8988T (cell line): Measurements from ENCODE around the gene CADPS.

Experiments
- DNase-seq: peaks from one replicate; pipeline ENCODE4 v3.0.0; 2011

The CADPS gene

GRCh38 chr3:62873451-62873760 lies 1.8 kb downstream of the CADPS start:
- no peak for DNase-seq

- no peak for DNase-seq
Measured at GRCh38 chr3:62872318-62872717, 2.9 kb downstream of the CADPS start.

DNA sequence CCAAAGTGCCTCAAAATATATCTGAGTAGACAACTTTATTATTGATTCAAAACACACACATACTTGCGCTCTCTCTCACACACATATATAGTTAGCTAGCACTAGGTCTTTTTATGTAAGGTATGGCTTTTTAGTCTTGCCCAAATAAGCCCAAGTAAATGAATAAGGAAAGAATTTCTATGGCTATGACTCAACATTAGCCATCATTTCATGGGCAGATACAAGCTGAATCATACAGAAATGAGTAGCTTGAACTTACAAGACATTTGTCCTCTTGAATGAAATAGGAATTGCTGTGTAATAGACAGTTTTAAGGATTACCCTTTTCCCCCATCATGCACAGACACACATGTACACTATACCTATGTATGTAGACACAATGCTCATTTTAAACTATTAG lies 4.9 kb downstream of the CADPS start:
- DNase-seq: no peak

- no peak for DNase-seq
Measured at GRCh38 chr3:62863648-62864047, 11.6 kb downstream of the CADPS start.

DNA sequence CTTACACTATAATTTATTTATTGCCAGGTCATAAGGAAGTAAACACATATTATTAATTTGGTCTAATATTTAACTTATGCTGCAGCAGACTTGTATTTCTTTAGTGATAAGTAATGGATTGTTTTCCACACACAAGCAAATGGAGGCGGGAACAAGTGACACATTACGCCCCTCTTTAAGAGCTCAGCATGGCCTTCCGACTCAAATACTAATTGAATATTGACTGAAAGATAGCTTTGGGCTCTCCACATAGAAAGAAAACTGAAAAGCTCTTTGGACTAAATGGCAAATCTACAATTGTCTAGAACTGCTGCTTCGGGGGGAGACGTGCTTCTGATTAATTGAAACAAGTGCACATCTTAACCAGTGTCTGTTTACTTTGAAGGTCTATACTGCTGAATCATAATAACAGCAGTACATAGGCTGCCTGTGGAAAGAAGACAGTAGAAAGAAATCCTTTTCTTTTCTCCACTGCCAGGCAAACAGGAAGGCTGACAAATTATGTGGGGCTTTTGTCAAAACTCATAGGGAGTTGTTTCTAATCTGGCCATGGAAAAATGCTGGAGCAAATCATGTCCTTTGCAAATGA lies 15.9 kb downstream of the CADPS start:
- DNase-seq: no peak

GRCh38 chr3:62845996-62846395 lies 29.2 kb downstream of the CADPS start:
- no peak for DNase-seq

GRCh38 chr3:62843508-62843907 lies 31.7 kb downstream of the CADPS start:
- no peak for DNase-seq

- DNase-seq: no peak
Measured at GRCh38 chr3:62839748-62840147, 35.5 kb downstream of the CADPS start.

GRCh38 chr3:62837145-62837787 lies 38.0 kb downstream of the CADPS start:
- no peak for DNase-seq

GRCh38 chr3:62835554-62836236 lies 39.5 kb downstream of the CADPS start:
- no peak for DNase-seq

GRCh38 chr3:62833538-62833937 lies 41.7 kb downstream of the CADPS start:
- no peak for DNase-seq

DNA sequence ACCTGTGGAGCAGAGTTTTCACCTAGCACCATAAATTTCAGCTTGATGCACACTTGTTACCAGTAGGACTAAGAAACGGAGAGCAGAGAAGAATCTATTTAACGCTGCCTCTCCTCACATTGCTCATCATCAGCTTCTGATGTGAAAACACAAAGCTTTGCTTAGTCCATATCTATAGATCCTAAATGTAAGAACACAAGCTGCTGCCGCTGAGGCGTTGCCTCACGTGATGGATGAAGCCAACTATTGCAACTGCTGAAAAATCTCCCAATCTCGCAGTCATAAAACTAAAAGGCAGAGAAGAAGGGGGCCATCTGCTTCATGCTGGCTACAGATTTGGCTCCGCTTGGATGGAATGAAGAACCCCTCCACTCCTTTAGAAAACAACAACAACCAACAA lies 42.7 kb downstream of the CADPS start:
- DNase-seq: no peak

DNA sequence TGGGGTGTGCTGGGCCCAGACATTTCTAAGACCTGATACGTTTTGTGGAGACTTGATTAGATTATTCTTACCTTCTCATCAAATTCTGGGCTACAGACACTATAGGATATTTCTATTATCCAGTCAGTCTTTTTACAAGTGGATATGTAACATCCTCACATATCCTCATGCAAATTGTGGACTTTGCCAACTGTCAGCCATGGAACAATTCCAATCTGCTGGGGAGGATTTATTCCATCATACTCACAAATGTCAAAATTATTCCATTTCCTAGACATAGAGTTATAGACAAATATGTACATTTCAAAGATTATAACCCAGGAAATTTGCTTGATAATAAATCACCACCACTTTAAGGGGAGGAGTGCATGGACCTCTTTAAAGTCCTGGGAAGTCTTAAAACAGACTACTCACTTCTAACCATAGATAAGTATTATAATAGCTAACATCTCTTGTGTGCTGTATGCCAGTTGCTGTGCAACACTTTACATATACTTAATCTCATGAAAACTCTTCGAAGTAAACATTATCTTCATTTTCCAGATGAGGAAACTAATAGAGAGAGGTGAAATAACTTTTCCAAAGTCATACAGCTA lies 44.4 kb downstream of the CADPS start:
- DNase-seq: no peak

- DNase-seq: no peak
Measured at GRCh38 chr3:62827550-62827949, 47.7 kb downstream of the CADPS start.

DNA sequence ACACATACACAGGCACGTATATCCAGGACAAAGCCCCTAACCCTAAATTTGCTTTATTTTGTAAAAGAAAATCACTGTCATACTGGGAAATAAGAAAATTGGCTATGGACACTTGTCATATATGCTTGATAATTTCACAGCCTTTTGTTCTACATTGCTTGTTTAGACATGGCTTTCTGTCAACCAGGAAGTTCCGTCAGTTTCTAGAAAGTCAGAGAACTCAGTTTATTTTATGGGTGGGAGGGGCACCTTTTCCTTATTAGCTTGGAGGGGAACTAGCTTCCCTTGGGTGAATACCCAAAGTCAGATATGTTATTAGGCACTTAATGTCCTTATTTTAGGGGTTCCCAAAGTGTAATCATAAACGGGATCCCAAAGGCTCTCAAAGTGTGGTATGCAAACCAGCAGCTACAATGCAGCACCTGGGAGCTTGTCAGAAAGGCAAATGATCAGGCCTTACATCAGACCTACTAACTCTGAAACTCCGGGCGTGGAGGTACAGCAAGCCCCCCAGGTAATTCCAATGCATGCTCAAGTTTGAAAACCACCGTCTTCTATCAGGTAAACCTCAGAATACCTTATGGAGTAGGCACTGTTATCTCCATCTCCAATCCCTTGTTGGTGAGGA lies 50.1 kb downstream of the CADPS start:
- DNase-seq: no peak

DNA sequence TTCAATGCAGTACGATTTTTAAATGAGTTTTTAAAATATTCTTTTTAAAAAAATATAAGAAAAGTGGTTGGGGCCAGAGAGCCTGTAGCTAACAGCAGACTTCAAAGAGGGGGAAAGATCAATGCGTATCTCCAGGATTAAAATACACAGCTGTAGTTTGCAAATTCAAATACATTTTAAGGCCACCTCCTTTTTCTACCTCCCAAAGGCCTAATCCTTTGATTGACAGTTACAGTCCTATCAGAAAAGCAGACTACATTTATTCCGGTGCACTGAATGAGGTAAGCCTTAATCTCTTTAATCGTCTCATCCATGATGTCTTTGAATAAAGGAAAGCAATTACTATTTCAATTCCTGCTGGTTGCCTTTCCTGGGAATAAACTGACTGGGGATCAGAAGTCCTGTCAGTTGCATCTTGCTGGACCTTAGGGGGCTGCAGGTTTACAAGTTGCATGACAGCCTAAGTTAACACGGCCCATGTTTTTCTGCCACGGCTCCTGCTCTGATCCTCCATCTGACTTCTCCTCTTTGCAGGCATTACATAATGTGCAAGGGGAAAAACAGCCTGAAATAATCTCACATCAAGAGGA lies 51.7 kb downstream of the CADPS start:
- no peak for DNase-seq

DNA sequence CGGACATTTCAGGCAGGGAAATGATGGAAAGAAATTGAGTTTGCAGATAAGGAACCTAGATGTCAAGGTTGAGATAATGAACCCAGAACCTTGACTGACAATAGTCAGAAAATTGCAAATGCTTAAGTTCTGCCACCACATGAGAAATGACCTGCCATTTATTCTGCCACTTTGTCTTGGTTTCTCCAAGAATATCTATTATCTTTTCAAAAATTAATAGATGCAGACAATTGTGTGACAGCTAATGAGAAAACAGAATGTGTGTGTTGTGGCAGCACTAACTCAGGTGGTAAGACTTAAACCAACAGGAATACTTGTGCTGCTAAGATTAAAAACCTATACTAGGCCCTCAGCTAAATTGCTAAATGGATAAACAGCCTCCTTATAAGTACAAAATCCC lies 52.3 kb downstream of the CADPS start:
- no peak for DNase-seq

- no peak for DNase-seq
Measured at GRCh38 chr3:62818347-62818746, 56.9 kb downstream of the CADPS start.

GRCh38 chr3:62817678-62818077 lies 57.5 kb downstream of the CADPS start:
- DNase-seq: no peak

- no peak for DNase-seq
Measured at GRCh38 chr3:62815981-62816380, 59.2 kb downstream of the CADPS start.

DNA sequence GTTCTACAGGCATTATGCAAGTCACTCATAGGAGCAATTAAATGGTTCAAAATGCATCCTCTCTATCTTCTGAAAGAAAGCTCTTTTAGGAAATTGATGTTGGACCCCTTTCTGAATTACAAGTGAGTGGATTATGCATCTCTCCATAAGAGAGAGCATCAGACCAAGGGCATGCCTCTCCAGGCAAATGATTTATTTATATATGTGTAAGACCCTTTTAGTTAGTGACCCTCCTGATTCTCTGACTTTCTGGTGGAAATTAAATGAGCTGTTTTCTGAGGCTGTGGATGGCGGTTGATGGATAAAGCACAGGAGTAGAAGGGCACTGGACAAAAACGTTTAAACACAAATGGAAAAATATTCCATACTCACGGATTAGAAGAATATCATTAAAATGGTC lies 62.6 kb downstream of the CADPS start:
- DNase-seq: no peak

DNA sequence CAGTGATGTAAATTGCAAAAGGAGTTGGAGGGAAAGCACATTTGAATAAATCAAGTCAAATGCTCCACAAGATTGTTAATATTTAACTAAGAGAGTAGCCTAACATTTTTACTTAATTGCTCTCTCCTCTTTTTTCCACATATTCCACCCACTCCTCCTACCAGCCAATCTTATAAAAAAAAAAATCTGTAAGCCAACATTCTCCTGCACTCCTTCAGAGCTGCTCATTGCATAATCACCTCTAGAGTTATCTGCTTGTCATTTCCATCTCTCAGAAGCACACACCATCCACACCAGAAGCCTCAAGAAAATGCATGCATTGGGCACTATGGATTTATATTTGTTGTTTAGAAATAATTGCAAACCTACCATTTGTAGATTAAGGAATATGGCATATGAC lies 64.1 kb downstream of the CADPS start:
- DNase-seq: no peak

DNA sequence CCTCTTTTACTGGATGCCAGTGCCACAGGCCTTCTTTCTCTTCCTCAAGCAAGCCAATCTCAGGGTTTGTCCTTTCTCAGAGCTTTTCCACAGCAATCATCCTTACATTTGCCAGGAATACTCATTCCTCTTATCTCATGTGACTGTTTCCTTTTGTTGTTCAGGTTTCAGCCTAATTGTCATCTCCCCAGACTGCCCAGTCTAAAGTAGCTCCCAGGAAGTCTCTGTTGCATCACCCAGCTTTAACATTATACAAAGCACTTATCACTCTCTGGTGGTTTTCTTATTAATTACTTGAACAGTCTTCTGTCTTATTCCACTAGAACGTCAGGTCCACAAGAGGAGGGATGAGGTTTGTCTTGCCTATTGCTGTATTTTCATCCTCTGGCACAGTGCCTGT lies 65.8 kb downstream of the CADPS start:
- DNase-seq: no peak
